Measurements from ENCODE around the gene TAS1R1. TPM values are rescaled to one million over a fixed set of nuclear protein-coding genes. Genes with fewer than 3 reads are reported as not detected.

TAS1R1 gene
- total RNA-seq, 1 experiment from 2014 or later = not detected

DNA sequence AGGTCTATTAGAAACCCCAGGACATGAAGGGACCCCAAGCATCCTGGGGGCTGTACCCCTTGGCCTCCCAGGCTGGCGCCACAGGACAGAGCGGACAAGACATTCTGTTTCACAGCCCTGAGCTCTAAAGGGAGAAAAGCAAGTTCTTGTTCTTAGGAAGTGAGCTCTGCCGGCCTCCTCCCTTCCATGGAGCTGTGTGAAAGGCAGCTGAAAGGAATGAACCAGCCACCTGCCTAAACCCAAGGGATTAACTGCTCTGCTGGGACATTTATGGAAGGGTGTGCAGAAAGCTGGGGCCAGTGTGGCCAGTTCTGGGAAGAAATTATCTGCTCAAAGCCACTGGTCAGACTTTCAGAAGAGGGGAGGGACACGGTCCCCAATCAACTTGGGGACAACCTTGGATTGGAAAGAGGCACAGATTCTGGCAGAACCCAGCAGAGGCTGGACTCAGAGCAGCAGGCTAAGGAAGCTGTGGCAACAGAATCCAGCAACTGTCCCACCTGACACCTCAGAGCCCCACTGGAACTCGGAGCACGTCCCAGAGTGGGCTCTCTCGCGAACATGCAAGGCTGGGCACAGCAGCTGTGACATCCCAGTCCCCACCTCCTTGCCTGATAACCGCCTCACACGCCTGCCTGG is 45.4 kb downstream of the TAS1R1 start:
- in situ Hi-C loops (cut with HindIII; ENCODE audit: low pct_unique_long_range_greater_than_20kb, low sequenced_read_pairs) = no loop called here
- no peaks in the 10 kb centered on the region; the same call in 1 of the 2 replicates for H3K36me3 ChIP-seq (ENCODE audit: control insufficient read depth, insufficient read depth, low read length)
- intact Hi-C loops (cut with micrococcal nuclease; ENCODE audit: unreplicated experiment) = no loop called here
- peak overlapping the region; percentile 90 for H3K27ac ChIP-seq (ENCODE audit: low read length)
- no peaks in the 10 kb centered on the region for H3K9me3 ChIP-seq (ENCODE audit: control insufficient read depth, insufficient read depth, low read depth, low read length)
- peak overlapping the region; percentile 61 to 96 for H3K4me3 ChIP-seq (ENCODE audit: low read depth in 2 of 2, low read length in 2 of 2)
- TSS peak; percentile 68 for BruUV-seq (replicated peaks)
- no peak for ATAC-seq
- CTCF ChIA-PET = interaction anchor here (0.5 kb wide), 1 partner anchor 47 kb away, joined by 5 read pairs; no protein-coding TSS in a partner anchor
- no peak for DNase-seq (ENCODE audit: low read depth, low spot score)
- peaks cover 27% of the 10 kb centered on the region for H3K4me1 ChIP-seq (ENCODE audit: control insufficient read depth, insufficient read depth, low read length)
- POLR2A ChIA-PET = no interaction called here
- TF ChIP-seq SIN3A (IDR thresholded peaks at IDR 0.05; ENCODE audit: borderline replicate concordance, insufficient read depth, low read depth, low read length) (no peak), CTCF (IDR thresholded peaks at IDR 0.05) (no peak), REST (IDR thresholded peaks at IDR 0.05; ENCODE audit: insufficient read depth in 1 of 2, low read depth in 2 of 2, low read length in 1 of 2) (no peak), POLR2AphosphoS5 (IDR thresholded peaks at IDR 0.05; ENCODE audit: low read depth, low read length) (no peak), TCF7L2 (IDR thresholded peaks at IDR 0.05; ENCODE audit: low read depth, low read length) (no peak)
- no peaks in the 10 kb centered on the region for H3K27me3 ChIP-seq (ENCODE audit: control insufficient read depth, insufficient read depth, low read length)

DNA sequence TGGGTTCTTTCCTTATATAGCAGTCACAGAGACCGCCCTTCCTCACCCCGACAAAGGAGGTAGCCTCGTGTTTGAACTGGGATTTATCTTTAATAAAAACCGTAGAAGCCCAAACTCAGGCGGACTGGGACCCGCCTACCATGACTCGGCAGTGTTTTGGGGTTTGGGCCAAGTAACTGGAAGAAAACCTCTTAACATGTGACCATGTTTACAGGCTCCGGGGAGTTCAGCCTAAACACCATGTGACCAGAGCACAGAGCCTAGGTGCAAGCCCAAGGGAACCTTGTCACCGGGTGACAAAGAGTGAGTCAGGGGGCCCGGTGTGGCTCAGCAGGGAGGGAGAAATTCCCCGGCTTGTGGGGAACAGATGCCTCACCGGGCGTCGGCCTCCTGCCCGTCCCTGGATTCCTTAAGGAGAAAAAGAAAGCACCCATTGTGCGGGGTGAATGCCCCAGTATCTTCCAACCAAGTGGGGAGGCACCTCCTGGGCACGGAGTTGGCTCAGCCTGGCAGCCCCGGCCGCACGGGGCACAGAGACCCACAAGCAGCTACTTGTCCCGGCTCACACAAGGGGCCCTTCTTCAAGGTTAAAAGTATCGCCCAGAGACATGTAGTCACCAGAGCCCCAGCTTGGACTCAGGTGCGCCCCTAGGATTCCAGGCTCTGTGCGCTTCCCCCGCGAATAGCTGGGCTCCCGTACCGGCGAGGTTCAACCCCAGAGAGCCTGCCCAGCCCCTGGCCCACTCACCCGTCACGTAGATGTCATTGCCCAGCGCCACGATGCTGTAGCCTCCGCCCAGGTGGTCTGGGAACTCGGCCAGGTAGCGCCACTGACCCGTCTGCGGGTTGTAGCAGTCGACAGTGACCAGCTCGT is 46.2 kb downstream of the TAS1R1 start:
- BruUV-seq (replicated peaks) = no TSS peak
- intact Hi-C loops (cut with micrococcal nuclease; ENCODE audit: unreplicated experiment) = no loop called here
- Histone ChIP-seq H3K27me3 (ENCODE audit: control insufficient read depth, insufficient read depth, low read length) (no peaks in the 10 kb centered on the region), H3K27ac (ENCODE audit: low read length) (peak overlapping the region; percentile 90), H3K4me1 (ENCODE audit: control insufficient read depth, insufficient read depth, low read length) (peaks cover 27% of the 10 kb centered on the region), H3K4me3 (ENCODE audit: low read depth in 2 of 2, low read length in 2 of 2) (peak overlapping the region; percentile 61 to 96), H3K36me3 (ENCODE audit: control insufficient read depth, insufficient read depth, low read length) (no peaks in the 10 kb centered on the region; the same call in 1 of the 2 replicates), H3K9me3 (ENCODE audit: control insufficient read depth, insufficient read depth, low read depth, low read length) (no peaks in the 10 kb centered on the region)
- ATAC-seq (peak; percentile 49), DNase-seq (ENCODE audit: low read depth, low spot score) (peak; percentile 90)
- in situ Hi-C loops (cut with HindIII; ENCODE audit: low pct_unique_long_range_greater_than_20kb, low sequenced_read_pairs) = no loop called here
- no peak for TF ChIP-seq TCF7L2 (IDR thresholded peaks at IDR 0.05; ENCODE audit: low read depth, low read length)
- 0 out of 2 replicates have a peak, but pooled peaks have one; percentile 12 for TF ChIP-seq SIN3A (IDR thresholded peaks at IDR 0.05; ENCODE audit: borderline replicate concordance, insufficient read depth, low read depth, low read length)
- TF ChIP-seq CTCF (IDR thresholded peaks at IDR 0.05) = no peak
- ChIA-PET CTCF (interaction anchor here (0.6 kb wide), 1 partner anchor 13 kb away, joined by 3 read pairs; the partner anchor contains the start of gene PHF13), POLR2A (no interaction called here)

All from Panc1 (cell line).